HG02763 (cell line): Measurements from ENCODE around the gene COG8.
"Not testable (repeated sequence)": the region's sequence is repeated elsewhere in the genome, so short reads cannot be mapped to it uniquely, and the experiment has no call there.

ENCODE experiments used
- ATAC-seq: cut with Tn5 transposase; IDR thresholded peaks from one replicate; pipeline ENCODE4 v1.9.1; 2021; ENCODE audit warnings: mild to moderate bottlenecking, moderate library complexity; ENCODE audit not compliant: unreplicated experiment

COG8 gene, protein sequence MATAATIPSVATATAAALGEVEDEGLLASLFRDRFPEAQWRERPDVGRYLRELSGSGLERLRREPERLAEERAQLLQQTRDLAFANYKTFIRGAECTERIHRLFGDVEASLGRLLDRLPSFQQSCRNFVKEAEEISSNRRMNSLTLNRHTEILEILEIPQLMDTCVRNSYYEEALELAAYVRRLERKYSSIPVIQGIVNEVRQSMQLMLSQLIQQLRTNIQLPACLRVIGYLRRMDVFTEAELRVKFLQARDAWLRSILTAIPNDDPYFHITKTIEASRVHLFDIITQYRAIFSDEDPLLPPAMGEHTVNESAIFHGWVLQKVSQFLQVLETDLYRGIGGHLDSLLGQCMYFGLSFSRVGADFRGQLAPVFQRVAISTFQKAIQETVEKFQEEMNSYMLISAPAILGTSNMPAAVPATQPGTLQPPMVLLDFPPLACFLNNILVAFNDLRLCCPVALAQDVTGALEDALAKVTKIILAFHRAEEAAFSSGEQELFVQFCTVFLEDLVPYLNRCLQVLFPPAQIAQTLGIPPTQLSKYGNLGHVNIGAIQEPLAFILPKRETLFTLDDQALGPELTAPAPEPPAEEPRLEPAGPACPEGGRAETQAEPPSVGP

DNA sequence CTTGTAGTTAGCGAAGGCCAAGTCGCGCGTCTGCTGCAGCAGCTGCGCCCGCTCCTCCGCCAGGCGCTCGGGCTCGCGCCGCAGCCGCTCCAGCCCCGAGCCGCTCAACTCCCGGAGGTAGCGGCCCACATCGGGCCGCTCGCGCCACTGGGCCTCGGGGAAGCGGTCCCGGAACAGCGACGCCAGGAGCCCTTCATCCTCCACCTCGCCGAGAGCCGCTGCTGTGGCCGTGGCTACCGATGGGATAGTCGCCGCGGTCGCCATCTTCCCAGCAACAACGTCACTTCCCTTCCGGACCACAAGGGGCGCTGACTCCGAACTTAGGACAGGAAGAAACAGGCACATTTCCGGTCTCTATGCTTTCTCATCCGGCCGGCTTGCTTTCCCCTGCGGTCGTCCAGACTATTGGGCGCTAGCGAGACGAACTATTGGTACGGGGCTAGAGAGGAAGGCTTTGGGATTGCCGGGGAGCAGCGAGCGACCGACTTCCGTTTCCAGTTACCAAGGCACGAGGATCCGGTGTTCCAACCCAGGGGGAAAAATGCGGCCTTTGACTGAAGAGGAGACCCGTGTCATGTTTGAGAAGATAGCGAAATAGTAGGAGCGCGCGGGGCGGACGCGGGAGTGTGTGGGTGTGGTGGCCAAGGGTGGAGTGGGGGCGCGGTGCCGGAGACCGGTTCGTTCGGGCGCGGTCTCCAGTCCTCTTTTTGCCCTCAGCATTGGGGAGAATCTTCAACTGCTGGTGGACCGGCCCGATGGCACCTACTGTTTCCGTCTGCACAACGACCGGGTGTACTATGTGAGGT, at the start of gene COG8, which contains the start of gene NIP7:
Gene COG8, minus strand, starts transcription at position 276 of the 806 bp plus-strand sequence. Its CDS starts 12 bp downstream, at position 264.
Gene NIP7, plus strand, starts transcription at position 484 of the 806 bp plus-strand sequence. Its CDS starts 58 bp downstream, at position 542.
- ATAC-seq, result peak; percentile 89

DNA sequence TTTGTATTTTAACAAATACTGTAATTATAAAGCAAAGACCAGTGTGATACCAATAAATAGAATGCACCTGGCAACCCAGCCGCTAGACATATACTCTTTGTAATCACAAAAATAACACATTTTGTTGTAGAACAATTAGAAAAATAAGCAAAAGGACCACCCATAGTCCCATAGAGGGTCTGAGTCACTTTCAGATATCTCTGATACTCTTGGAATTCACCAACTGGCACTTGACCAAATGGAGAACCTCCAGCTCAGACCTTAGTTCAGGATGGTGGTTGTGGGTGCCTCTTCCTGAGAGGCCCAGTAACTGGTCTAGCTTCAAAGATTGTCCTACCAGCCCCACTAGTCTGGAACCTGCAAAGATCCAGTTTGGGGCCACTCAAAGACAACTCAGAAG, 47.2 kb upstream of the COG8 start:
- no peak for ATAC-seq

DNA sequence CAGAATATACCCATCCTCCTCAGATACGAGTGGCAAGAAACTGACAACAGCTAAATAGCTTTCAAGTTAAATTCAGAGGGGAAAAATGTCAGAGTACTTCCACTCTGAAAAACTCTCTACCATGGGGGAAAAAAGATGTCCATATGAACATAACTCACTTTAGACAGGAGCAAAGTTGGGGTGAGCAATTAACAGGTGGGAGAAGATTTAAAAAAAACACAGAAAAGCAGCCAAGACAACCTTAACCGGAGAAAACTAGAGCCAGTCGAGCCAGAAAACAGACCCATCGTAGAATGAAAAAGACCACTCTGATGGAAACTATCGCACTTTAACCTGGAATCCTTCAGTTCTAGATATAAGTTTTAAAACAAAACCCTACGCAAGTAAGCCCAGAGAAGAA, 45.6 kb upstream of the COG8 start:
- ATAC-seq, result no peak

DNA sequence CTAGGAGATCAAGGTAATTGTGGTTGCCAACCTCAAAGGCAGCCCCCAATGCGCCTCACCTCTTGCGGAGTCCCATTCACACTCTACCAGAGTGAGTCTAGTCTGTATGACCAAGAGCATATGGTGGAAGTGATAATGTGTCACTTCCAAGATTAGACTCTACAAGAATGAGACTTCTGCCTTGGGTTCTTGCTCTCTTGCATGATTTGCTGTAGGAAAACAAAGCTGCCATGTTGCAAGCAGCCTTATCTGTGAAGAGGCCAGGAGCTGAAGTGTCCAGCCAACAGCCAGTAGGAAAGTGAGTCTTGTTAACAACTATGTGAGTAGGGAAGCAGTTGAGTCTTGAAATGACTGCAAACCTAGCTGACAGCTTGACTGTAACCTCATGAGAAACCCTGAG, 43.1 kb upstream of the COG8 start:
- no peak for ATAC-seq

DNA sequence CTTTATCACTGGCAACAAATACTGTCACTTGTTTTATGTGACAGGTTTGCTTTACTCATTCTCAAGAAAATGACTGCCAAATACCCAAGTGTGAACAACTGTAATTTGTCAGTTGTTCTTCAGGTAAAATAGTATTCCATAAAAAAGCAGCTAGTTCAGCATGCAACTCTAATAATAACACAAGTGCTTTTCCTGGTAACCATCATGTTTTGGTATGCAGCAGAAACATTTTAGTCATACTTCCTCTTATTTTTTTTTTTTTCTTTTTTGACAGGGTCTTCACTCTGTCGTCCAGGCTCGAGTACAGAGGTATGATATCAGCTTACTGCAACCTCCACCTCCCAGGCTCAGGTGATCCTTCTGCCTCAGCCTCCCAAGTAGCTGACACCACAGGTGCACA, 41.9 kb upstream of the COG8 start:
- no peak for ATAC-seq

DNA sequence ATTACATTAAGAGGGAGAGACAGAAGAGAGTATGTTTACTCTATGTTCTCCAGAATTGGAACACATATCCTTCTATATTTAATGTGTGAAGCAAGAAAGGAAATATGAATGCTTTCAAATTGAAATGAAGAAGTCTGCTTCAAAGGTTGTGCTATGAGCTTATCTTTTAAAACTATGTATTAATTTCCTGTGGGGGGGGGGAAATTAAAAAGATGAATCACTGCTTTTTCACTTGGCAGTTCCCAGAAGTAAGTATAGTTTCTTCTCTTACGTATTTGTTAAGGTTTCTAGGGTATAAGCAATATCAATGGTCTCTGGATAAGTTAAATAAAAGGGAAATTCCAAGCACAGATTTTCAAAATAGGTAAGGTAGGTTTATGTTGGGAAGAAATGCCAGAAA, 39.4 kb upstream of the COG8 start:
- no peak for ATAC-seq

DNA sequence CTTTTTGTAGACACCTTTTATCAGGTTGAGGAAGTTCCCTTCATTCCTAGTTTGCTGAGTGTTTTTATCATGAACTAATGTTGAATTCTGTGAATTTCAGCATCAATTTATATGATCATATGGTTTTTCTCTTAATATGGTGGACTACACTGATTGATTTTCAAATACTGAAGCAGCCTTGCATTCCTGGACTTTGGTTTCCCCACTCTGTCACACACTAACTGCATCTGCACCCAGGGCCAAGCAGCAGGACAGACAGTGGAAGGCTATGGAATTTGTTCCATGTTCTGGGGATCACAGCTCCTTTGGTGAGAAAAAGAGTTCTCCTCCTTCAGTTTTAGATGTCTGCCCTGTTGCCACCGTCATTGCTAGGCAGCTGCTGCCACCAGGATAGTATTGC, 38.7 kb upstream of the COG8 start:
- no peak for ATAC-seq

DNA sequence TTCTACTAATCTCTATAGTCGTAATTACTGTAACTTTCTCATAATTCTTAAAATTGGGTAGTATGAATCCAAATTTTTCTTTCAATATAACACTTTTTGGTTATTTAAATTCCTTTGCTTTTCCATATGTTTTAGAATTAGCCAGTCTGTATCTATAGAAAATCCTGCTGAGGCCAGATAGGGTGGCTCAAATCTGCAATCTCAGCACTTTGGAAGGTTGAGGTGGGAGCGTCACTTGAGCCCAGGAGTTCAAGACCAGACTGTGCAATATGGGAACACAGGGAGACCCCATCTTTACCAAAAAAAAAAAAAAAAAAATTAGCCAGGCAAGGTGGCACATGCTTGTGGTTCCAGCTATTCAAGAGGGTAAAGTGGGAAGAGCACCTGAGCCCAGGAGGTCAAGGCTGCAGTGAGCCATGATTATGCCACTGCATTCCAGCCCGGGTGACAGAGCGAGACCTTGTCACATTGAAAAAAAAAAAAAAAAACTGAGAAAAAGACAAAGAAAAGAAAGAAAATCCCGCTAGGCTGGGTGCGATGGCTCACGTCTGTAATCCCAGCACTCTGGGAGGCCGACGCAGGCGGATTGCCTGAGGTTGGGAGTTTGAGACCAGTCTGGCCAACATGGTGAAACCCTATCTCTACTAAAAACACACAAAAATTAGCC, 37.2 kb upstream of the COG8 start:
- ATAC-seq, result no peak

DNA sequence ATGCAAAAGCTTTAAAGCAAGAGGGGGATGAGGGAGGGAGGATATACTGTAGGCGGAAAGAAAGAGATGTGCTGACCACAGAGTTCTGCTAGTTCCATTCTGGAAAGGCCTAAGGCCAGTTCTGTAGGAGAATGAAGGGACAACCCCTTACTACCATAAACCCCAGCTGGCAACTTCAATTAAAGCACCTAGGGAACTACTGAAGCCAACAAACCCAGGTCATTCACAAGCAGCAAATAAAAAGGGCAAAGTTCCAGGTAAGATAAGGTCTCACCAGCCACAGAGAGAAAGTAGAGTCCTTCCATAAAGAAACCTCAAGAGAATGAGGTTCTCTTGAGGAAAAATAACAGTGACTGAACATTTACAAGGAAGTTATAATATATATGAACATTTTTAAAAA, 33.7 kb upstream of the COG8 start:
- ATAC-seq, result no peak

DNA sequence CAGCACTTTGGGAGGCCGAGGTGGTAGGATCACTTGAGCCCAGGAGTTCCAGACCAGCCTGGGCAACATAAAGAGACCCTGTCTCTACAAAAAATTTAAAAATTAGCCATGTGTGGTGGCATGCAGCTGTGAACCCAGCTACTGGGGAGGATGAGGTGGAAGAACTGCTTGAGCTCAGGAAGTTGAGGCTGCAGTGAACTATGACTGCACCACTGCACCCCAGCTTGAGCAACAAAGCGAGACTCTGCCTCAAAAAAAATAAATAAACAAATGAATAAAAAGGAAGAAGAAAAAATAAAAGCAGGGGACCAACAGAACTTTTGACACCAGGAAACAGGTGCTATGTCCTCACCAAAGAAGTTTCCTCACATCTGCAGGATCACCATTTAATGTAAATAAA, 32.2 kb upstream of the COG8 start:
- ATAC-seq, result no peak

DNA sequence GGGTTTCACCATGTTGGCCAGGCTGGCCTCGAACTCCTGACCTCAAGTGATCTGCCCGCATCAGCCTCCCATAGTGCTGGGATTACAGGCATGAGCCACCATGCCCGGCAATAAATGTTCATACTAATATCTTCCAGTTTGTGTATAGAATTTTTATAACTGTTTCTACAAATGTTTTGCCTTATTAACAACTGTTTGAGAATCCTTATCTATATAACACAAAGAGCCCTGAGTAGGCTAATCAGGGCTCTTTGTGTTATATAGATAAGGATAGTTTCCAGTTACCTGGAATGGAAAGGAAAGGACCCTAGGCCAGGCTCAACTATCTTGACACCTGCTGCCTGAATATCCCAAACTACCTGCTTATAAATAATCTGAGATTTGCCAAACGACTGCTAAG, 29.5 kb upstream of the COG8 start:
- no peak for ATAC-seq

DNA sequence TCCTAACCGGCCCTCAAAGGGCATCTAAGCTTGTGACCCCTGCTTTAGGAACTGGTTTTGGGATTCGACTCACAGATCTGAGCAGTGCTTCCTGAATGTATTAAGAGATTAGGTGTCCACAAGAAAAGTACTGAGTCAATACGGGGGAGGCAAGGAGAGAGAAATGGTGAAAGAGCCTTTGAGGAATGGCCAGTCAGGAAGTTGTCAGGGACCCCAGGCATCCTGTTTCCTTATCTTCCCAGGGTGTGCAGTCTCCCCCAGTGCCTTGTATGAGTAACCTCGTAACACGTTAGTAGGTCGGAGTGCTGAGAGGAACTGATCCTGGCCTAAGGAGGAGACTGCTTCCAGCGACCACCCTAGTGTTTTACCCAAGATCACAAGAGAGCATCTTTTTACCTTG, 28.6 kb upstream of the COG8 start:
- no peak for ATAC-seq

DNA sequence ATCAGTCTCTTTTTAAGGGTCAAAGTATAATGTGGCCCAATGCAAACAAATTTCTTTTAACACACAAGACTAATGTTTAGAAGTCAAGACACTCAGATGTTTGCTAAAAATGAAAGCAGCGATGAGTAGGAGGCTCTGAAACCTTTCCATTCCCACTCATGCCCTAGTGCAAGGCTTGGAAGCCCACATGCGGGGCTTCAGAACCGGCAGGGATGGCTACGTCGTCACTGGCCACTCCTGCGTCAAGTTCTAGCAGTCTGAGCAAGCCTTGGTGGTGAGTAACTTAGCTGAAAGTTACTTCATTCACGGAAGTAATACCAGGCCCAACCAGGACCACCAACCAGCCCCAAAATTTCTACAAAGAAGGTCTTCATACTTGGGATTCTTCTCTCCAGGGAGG, 27.1 kb upstream of the COG8 start:
- no peak for ATAC-seq

DNA sequence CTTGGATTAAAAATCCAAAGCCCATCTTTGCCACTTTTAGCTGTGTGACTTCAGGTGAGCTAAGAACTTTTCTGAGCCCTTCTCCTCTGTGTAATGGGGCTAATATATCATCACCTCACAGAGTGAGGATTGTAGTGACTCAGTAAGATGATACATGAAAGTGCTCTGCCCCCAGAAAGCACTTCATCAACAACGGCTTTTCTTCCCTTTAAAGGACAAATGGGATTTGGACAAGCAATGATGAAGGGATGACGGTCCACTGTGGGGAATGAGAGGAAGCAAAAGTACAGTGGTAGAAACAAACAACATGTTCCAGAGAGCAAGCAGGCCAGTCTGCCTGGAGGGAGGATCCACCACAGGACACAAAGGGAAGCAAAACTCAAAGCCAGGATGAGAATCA, 26.5 kb upstream of the COG8 start:
- no peak for ATAC-seq

DNA sequence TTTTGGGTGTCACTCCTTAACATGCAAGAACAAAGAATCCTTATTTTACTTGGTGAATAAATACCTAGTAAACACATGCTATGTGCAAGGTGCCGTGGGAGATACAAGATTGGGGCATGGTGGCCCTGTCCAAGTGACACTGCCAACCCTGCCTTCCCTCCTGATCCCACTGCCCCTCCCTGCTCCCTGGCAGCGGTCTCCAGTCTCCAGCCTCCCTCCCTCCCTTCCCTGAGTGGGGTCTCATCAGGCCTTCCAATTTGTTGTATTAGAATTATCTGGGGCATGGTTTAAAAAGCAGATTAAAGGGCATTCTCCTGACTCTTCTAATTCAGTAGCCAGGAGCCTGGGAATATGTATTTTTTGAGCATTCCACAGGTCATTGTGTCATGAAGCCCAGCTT, 24.7 kb upstream of the COG8 start:
- ATAC-seq, result no peak

DNA sequence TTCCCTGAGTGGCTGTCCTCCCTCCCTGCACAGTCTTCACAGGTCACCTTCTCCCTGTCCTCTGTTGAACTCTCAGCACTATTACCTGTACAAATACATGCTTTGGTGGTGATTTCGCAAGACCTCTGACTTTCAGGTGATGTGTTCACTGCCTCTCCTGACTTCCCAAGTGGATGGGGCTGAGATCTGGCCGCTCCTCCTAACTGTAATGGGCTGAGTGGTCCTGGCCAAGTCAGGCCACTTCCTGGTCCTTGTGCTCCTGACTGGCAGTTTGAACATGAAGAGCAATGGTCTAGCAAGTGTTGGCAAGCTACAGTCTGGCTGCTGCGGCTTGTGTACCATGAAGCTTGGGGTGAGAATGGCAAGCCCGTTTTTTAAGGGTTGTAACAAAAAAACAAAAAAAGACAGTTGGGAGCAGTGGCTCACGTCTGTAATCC, 23.9 kb upstream of the COG8 start:
- no peak for ATAC-seq

DNA sequence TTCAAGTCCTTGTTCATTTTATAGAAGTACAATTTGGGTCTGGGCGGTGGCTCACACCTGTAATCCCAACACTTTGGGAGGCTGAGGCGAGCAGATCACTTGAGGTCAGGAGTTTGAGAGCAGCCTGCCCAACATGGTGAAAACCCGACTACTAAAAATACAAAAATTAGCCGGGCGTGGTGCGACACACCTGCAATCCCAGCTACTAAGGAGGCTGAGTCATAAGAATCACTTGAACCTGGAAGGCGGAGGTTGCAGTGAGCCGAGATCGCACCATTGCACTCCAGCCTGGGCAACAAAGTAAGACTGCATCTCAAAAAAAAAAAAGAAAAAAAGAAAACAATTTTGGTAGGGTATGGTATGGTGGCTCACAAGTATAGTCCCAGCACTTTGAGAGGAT, 20.7 kb upstream of the COG8 start:
- ATAC-seq, result not testable (repeated sequence)

DNA sequence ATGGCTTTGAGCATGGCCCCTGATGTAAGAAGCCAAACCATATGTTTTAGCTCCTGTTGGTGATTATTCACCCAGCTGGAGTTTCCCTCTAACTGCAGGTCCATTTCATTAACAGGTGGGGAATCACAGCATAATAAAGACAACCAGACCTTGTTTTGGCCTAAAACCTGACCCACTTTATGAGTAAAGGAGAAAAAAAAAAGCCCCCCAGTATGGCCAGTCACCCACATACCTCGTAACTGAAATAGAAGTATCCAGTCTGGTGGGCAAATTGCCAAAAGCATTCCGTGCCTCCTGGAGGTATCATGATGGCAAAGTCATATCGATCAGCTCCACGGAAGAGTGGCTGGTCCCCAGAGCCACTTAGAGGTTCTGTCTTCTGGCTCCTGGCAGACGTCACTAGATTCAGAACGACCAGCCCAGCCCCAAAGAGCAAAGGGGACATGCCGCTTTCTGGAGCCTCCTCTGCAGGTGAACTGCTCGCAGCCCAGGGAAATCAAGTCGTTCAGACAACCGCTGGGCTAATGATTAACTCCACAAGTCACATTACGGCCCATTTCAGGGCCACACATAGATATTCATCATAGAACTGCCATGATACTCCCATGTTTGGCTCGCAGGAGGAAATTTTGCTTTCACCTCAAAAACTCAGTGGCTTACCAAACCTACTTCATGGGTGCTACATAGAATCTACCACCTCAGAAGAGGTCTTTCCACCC, 12.1 kb upstream of the COG8 start, which contains the start of gene TMED6:
Gene TMED6, minus strand, starts transcription at position 478 of the 719 bp plus-strand sequence. Its CDS starts 33 bp downstream, at position 445.
- no peak for ATAC-seq

DNA sequence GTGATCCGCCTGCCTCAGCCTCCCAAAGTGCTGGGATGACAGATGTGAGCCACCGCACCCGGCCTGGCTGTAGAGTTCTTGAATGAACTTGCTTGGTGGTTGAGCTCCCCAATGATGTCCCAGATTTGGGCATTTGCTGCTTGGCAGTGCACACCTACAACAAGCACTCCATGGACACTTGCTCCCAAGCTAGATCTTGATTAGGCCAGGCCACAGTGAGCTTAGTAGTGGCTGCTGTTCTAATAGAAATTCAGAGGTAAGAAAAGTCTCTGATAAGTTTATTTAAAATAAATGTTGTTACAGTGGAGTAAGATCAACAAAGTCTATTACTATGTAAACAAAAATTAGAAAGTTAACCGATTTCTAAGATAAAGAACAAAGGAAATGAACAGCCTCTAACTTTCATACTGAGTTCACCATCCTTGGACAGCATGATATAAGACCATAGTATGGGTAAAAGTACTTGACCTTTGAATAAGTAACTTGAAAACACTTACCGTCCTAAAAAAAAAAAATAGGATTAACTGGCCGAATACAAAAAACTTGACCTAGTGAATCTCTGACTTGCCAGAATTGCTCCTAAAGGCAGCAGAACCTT, 11.3 kb upstream of the COG8 start:
- ATAC-seq, result no peak

DNA sequence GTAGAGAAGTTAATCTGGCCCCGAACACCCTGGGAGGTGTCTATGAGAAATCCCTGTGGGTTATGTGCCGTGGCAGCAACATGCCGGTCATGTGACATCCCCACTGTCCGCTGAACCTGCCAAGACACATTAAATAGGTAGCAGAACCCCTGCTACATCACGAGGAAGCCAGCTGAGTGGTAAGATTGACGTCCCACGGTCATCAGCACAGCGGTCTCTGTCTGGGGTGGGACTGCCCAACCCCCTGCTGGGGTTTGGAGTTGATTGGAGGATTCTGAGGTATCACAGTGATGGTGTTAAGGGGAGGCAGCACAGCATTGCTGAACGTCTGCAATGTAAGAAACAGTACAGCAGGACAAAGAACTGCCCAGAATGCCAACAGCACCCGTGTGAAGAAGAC, 10.2 kb upstream of the COG8 start:
- ATAC-seq, result no peak
